Osteocyte (in vitro differentiated cells): ENCODE data around the gene MAP3K15. TPM values are rescaled to one million over a fixed set of nuclear protein-coding genes. Genes with fewer than 3 reads are reported as not detected.

Source experiments
- DNase-seq: peaks from one replicate; pipeline ENCODE4 v3.0.0; 2021; ENCODE audit warnings: mixed read lengths; ENCODE audit not compliant: unreplicated experiment; ENCODE audit errors: extremely low spot score
- H3K27ac Mint-ChIP-seq: one replicate; pipeline ENCODE4 v1.8.0; 2021; ENCODE audit warnings: mild to moderate bottlenecking, mixed read lengths; ENCODE audit not compliant: unreplicated experiment
- H3K27me3 Mint-ChIP-seq: one replicate; pipeline ENCODE4 v1.8.0; 2021; ENCODE audit warnings: mixed read lengths; ENCODE audit not compliant: unreplicated experiment
- H3K36me3 Mint-ChIP-seq: one replicate; pipeline ENCODE4 v1.8.0; 2021; ENCODE audit warnings: mixed read lengths; ENCODE audit not compliant: unreplicated experiment
- H3K4me1 Mint-ChIP-seq: one replicate; pipeline ENCODE4 v1.8.0; 2021; ENCODE audit warnings: mixed read lengths; ENCODE audit not compliant: unreplicated experiment
- H3K4me3 Mint-ChIP-seq: one replicate; pipeline ENCODE4 v1.8.0; 2021; ENCODE audit warnings: mild to moderate bottlenecking, moderate library complexity, mixed read lengths; ENCODE audit not compliant: unreplicated experiment
- H3K9me3 Mint-ChIP-seq: one replicate; pipeline ENCODE4 v1.8.0; 2021; ENCODE audit warnings: mixed read lengths; ENCODE audit not compliant: unreplicated experiment
- CTCF ChIP-seq: fragments of 200-600 bp; sonication (generic); IDR thresholded peaks from 2 replicates; pipeline ENCODE4 v1.5.0; 2021; ENCODE audit warnings: antibody characterized with exemption, mild to moderate bottlenecking, moderate library complexity
- total RNA-seq: library from RNA; stranded (reverse); gene quantifications from 2 replicates; pipeline ENCODE4 v1.2.1, GENCODE V29; 2021

The MAP3K15 gene
- total RNA-seq, 1 donor from 2014 or later, result not detected

GRCh38 chrX:19389227-19389845, 126.0 kb downstream of the MAP3K15 start:
- TF ChIP-seq CTCF, result no peak

GRCh38 chrX:19388741-19389140, 126.6 kb downstream of the MAP3K15 start:
- H3K27ac Mint-ChIP-seq, result no peak overlapping the region
- no peaks in the 10 kb centered on the region for H3K9me3 Mint-ChIP-seq
- H3K27me3 Mint-ChIP-seq, result peaks cover 4% of the 10 kb centered on the region
- DNase-seq, result no peak
- H3K4me3 Mint-ChIP-seq, result no peak overlapping the region
- H3K36me3 Mint-ChIP-seq, result no peaks in the 10 kb centered on the region
- no peaks in the 10 kb centered on the region for H3K4me1 Mint-ChIP-seq
- no peak for TF ChIP-seq CTCF

More at GRCh38 chrX:19389227-19389845, 126.0 kb downstream of the MAP3K15 start:
- no peaks in the 10 kb centered on the region for H3K27me3 Mint-ChIP-seq
- H3K4me3 Mint-ChIP-seq, result no peak overlapping the region
- H3K4me1 Mint-ChIP-seq, result no peaks in the 10 kb centered on the region
- no peaks in the 10 kb centered on the region for H3K9me3 Mint-ChIP-seq
- H3K36me3 Mint-ChIP-seq, result no peaks in the 10 kb centered on the region
- peak; percentile 13 for DNase-seq
- no peak overlapping the region for H3K27ac Mint-ChIP-seq

- Mint-ChIP-seq H3K4me3 (no peak overlapping the region), H3K27me3 (peaks cover 4% of the 10 kb centered on the region), H3K36me3 (no peaks in the 10 kb centered on the region), H3K4me1 (no peaks in the 10 kb centered on the region), H3K27ac (no peak overlapping the region), H3K9me3 (no peaks in the 10 kb centered on the region)
- no peak for TF ChIP-seq CTCF
- no peak for DNase-seq
Observed at GRCh38 chrX:19388064-19388679, 127.1 kb downstream of the MAP3K15 start.

- no peaks in the 10 kb centered on the region for H3K36me3 Mint-ChIP-seq
- no peak for TF ChIP-seq CTCF
- peaks cover 4% of the 10 kb centered on the region for H3K27me3 Mint-ChIP-seq
- no peak overlapping the region for H3K27ac Mint-ChIP-seq
- peak; percentile 70 for DNase-seq
- no peaks in the 10 kb centered on the region for H3K9me3 Mint-ChIP-seq
- no peak overlapping the region for H3K4me3 Mint-ChIP-seq
- H3K4me1 Mint-ChIP-seq, result no peaks in the 10 kb centered on the region
Observed at GRCh38 chrX:19386679-19387078, 128.6 kb downstream of the MAP3K15 start.

GRCh38 chrX:19382555-19383145, 132.7 kb downstream of the MAP3K15 start:
- peak; percentile 81 for DNase-seq
- Mint-ChIP-seq H3K27ac (no peak overlapping the region), H3K4me1 (no peaks in the 10 kb centered on the region), H3K9me3 (no peaks in the 10 kb centered on the region), H3K36me3 (no peaks in the 10 kb centered on the region), H3K4me3 (no peak overlapping the region), H3K27me3 (peaks cover 4% of the 10 kb centered on the region)
- TF ChIP-seq CTCF, result peak; percentile 56
